HG02571 (cell line): ENCODE results near the gene CLK4.
A peak's percentile ranks its signal among the peaks of the same experiment; 100 is the strongest.

Experiments
- ATAC-seq: cut with Tn5 transposase; IDR thresholded peaks from one replicate; pipeline ENCODE4 v1.9.1; 2021; ENCODE audit warnings: mild to moderate bottlenecking, moderate library complexity; ENCODE audit not compliant: unreplicated experiment

Gene CLK4

DNA sequence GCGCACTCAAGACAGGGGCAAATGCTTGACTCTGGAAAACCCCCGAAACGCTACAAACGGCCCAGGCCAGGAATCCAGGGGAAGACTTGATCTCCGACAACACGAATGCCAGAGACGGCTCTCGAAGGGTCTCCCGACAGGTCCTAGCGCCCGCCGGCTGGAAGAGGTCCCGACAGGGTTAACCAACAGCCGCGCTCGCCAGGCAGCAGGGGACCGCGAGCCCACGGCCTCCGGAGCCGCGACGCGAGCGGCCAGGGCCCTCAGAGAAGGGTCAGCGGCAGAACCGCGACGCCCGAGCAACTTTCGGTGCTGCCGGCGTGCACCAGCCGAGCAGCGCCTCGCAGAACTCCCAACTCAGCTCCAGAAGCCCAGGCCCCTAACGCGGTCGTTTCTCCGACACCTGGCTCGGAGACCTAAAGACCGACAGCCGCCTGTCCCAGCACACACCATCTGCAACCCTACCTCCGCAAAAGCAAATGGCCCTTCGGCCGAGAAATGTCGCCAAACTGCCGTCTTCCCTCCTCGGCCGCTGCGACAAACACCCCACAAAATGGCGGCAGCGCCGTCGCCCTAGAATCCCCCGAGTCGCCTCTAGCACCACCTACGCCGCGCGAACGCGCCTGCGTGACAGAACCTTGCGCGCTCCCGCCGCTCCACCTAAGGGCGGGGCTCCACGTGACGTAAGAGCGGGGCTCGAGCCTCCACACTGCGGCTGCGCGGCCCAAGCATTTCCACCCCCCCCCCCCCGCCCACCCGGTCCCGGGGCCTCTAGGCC, at the start of gene CLK4:
TSS of gene CLK4 (minus strand) at position 567 of the 775 bp plus-strand sequence. CDS start 3,634 bp downstream, outside the sequence.
- peak; percentile 86 for ATAC-seq

DNA sequence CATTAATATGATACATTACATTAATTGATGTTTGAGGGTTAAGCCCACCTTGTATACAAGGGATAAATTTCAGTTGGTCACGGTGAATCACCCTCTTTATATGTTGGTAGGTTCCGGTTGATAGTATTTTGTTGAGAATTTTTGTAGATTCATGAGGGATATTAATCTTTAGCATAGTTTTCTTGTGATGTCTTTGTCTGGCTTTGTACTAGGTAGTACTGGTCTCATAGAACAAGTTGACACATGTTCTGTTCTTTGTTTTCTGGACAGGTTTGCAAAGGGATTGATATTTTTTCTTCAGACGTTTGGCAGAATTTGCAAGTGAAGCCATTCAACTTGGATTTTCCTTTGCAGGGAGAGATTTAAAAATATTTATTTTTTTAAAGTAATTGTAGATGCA, 49.1 kb upstream of the CLK4 start:
- no peak for ATAC-seq

DNA sequence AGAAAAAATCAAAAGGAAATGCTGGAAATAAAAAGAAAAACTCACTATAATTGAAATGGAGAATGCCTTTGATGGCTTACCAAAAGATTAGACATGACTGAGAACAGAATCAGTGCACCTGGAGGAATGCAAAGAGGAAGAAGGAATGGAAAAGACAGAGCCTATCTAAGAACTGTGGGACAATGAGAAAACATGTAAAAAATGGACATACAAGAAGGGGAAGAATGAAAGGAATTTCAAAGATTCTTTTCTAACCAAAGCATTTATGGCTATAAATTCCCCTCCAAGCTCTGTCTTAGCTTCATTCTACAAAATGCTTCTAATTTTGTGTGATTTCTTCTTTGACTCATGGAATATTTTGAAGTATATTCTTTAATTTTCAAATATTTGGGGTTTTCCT, 47.5 kb upstream of the CLK4 start:
- no peak for ATAC-seq

DNA sequence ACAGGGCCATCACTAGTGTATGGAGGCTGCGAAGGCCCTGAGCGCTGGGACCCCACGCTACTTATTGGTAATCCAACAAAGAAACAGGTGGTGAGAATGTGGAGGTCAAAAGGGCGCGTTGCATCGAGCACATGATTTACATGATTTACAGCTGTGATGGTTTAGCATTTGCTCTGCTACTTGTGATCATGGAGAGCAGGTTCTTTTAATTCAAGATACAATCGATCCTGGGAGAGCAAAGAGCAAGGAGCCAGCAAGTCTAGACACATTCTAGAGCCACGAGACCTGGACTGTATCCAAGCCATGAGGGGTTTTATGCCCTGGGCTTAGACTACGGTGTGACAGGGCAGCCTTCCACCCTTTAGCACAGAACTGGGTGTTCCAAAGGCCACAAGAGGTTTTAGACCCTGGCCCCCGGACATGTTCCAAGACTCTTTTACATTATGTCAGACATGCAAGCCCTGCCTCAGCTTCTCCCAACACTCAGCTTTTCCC, 47.0 kb upstream of the CLK4 start:
- no peak for ATAC-seq

DNA sequence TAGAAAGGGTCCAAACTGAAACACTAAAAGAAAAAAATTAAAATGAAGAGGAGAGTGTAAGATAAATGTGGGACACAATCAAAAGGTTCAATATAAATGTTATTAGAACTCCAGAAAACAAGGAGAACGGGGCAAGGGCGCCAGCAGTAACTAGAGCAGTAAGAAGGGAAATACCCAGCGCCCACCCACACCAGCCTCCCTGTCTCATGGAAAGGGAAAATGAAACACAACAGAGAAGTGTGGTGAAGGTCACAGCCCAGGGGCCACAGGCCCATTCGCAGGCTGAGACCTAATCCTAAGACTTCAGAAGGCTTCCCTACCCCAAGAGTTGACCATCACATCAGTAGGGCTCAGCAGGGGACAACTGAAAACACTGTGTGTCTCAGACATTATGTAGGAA, 45.8 kb upstream of the CLK4 start:
- ATAC-seq = no peak

DNA sequence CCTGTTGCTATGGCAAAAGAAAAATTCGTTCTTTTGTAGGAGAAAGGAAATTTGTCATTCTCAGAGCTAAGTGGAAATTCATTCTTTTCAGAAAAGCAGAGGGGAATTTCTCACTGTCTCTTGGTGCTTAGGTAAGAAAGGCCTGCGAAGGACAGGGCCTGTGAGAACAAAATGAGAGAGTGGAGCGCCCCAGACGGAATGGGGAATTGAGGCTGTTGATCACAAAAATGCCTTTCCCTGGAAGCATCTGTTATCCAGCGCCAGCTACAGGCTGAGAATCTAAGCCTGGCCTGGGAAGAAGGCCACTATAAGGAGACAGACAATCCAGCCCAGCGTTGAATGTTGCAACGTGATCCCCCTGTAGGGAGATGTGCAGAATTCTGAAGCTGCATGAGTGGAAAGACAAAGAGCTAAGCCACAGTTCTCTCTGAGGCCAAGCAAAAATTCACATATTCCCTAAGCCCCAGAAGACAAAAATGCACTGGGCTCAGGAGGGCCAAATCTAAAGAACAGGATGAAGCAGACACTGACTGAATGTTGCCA, 44.8 kb upstream of the CLK4 start:
- ATAC-seq = no peak

DNA sequence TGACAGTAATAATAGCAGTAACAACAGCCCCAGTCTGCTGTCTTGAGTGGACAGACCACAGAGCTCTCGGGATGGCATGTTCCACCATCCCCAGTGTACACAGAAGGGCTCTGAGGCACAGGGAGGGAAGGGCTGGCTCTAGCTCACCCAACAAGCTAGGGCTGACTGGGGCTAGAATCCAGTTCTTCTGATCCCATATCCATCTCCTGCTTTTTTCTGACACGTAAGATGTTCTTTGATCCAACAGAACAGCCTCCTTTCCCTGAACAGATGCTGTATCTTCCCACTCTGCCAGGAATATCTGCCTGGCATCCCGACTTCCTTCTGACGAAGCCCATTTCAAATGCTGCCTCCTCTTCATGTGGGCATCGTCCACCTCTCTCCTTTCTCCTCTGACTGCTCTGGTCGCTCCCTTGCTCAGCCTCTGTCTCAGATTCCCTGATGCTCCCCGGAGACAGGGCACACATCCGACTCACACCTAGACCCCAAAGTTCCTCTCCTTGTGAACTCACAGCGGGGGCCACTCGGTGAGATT, 43.6 kb upstream of the CLK4 start:
- no peak for ATAC-seq

DNA sequence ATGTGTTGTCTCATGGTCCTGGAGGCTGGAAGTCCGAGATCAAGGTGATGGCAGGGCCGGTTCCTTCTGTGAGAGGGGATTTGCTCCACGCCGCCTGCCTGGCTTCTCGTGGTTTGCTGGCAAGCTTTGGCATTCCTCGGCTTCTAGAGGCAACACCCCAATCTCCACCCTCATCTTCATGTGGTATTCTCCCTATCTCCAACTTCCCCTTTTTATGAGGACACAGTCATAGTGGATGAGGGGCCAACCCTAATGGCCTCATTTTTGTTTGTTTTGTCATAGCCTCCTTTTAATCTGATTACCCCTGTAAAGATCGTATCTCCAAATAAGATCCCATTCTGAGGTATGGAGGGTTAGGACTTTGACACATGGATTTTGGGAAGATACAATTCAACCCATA, 41.7 kb upstream of the CLK4 start:
- no peak for ATAC-seq

DNA sequence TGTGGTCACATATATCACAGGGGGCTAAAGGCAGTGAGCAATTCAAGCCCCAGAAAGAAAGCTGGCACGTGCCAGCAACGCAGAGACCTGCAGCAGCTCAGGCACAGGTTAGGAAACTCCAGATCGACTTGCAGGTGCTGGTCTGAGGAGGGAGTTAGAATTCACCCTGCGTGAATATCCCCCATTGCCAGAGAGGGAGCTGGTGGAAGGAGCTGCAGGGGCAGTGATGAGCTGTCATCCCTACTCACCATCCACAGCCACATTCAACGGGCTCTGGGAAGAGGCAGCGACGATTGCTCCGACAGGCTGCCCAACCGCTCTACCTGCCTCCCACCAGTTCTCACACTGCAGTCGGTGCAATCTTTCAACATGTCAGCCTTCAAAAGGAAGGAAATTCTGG, 40.8 kb upstream of the CLK4 start:
- ATAC-seq = no peak

DNA sequence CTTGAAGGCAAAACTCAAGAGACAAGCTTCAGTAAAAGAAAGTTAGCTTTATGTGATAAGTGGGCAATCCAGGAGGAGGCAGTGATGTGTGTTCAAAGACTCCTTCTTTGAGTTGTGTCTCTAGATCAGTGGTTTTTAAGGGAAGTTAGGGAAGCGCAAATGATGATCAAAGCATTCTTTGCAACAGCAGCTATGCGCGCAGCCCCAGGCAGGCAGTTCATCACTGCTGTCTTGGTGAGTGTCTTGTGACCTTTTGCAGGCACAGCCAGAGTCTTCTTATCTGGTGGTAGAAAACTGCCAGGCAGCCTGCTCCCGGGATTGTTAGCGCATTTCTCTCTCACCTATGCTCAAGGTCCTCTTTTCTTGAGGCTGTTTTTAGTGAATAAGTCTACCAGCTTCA, 40.3 kb upstream of the CLK4 start:
- no peak for ATAC-seq

DNA sequence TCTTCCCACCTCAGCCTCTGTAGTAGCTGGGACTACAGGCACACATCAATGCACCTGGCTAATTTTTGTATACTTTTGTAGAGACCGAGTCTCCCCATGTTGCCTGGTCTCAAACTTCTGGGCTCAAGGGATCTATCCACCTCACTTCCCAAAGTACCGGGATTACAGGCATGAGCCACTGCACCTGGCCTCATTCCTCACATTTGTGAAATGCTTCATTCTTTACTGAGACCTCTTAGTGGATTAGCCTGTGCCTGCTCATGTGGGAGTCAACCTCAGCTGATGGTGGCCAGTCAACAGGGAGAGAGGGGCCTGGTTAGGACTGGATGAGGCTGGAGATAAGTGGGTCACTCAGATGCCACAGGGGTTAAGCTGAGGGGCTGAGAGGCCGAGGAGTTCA, 37.3 kb upstream of the CLK4 start:
- ATAC-seq = no peak

DNA sequence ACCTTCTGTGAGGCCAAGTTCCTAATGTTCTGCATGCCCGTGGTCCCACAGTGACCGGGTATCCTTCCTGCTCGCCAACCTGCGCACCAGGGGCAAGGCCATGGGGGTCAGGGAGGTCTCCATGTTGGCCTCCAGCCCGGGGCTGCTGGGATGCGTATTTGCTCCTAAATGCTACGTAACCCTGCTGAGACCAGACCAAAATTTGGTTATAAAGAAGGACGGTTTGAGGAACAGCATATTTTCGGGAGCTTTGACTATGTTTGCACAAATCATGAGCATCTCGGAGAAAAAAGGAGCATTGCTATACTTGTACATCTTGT, 35.7 kb upstream of the CLK4 start:
- ATAC-seq = no peak

DNA sequence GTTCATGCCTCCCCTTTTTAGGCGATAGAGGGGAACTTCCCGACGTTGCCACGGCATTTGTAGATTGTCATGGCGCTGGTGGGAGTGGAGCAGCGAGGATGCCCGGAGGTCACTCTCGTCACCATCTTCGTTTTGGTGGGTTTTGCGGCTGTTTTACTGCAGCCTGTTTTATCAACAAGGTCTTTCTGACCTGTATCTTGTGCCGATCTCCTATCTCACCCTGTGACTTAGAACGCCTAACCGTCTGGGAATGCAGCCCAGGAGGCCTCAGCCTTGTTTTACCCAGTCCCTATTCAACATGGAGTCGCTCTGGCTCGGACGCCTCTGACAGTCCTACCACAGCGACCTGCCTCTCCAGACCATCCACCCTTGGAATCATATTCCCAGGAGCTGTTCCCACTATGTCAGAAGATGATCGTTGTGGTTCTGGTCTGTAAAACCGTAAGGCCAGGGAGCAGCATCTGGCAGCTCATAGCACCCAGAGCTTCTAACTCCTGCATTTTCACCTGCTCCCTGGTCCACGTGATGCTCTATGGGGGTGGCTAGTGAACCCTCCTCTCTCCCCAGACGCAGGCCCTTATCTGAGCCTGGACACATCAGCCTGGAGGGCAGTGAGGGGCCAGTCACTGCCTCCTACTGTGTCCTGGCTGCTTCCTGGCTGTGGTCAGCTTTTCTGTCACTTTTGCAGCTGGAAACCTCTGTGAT, 35.1 kb upstream of the CLK4 start:
- no peak for ATAC-seq

DNA sequence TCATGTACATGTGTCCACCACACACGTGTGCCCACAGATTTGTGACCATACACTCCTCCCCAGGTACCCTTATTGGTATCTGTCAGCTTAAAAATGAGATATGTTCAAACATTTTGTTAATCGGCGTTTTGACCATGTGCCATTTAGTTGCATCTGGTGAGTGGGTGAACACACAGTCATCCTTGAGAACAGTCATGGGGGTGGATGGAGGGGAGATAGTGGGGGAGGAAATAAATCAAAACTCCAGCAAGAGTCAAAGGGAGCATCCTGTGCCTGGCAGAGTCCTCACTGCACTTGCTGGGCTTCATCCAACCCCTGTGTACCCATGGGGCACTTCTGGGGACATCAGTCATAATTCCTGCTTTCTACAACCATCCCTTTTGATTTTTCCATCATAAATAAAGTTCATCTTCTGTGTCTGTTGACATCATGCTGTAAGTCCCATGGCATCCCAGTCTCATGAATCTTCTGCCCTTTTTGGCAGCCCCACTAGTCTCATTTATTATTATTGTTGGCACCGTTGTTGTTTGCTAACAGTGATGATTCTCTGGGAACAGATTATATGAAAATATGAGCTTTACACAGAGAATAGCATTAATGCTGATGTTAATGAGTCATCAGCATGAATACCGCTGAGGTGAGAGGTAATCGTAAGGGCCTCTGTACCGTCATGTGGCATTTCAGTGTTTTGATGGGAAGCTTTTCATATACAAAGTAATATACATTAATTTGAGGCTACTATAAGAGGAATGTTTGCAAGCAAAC, 24.4 kb upstream of the CLK4 start:
- no peak for ATAC-seq

DNA sequence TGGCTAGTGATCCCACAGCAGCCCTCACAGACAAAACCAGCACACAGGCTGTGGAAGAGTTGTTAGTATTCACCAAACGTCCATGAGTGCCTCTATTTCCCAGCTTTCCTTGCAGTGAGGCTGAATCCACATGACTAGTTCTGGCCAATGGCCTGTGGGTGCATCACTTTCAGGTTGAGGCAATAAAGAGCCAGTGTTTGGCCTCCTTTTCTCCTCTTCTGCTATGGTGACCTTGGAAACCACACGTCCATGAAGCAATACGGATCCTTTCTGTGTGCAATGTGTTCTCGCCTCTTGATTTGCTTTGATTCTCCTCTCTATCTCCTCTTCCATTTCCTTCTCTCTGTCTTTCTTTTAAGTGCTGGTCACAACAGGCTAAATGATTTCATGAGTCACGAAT, 23.4 kb upstream of the CLK4 start:
- ATAC-seq = no peak

DNA sequence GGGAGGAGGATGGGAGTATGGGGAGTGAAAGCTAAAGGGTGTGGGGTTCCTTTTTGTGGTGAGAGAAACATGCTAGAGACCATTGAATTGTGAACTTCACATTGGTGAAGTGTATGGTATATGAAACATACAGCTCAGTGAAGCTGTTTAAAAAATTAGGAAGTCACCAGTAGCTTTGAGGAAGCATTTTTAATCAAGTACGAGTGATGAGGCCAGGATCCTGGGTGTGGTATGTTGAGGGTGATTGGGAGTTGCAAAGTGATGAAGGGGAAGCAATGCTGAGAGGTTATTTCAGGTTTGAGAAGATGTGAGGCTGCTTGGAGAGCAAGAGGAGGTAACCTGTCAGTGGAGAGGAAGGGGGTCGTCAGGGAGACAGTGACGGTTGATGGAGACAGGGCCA, 22.7 kb upstream of the CLK4 start:
- ATAC-seq = no peak

DNA sequence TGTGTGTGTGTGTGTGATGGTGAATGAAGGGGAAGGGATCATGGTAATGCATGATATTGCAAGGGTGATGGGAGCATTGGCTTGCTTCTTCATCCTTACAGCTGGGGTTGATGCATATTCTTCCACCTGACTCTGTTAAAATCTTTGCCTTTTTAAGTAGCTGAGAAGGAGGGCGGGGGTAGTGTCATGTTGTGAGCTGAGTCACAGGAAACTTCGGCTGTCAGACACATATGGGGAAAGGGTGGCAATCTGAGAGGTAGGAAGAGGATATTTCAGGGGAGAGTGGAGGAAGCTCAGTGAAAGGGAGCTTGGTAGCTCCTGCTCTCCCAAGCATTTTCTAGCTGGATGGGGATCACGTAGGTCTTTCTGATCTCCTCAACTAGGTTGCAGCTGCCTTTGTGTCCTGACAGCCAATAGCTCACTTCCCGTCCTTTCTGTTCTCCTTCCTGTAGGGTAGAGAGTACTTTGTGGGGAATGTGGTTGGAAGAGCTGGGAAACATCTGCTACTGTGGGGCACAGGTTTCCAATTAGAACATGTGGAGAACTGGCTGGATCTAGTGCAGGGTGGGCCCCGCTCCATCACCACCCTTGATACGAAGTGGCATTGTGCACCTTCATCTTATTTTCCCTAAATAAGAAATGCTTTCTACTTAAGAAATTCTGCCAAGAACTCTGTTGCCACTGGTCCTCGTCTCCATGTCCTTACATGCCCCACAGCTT, 18.1 kb upstream of the CLK4 start:
- ATAC-seq = no peak

DNA sequence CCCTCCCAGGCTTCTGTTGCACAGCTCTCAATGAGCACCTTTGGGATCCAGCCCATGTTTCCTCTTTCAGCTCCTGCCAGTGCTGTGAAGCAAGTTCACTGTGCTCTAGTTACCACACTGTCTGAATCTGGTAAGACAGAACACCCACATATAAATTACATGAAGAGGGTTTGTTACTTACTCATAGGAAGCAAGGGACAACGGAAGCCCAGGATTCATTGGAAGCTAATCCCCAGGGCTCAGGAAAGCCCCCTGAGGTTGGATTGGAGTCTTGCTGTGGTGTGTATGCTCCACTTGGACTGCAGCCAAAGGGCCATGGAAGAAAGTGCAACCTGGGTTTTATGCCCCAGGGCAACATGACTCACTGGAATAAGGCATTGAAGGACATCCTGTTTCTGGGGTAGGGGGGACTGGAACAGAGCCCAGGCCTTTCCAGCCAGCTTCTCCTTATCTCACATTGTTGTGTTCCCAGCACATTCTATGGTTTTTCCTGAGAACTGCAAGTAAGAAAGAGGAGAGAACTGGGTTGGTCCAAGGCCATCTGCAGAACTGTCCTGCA, 15.6 kb upstream of the CLK4 start:
- no peak for ATAC-seq

DNA sequence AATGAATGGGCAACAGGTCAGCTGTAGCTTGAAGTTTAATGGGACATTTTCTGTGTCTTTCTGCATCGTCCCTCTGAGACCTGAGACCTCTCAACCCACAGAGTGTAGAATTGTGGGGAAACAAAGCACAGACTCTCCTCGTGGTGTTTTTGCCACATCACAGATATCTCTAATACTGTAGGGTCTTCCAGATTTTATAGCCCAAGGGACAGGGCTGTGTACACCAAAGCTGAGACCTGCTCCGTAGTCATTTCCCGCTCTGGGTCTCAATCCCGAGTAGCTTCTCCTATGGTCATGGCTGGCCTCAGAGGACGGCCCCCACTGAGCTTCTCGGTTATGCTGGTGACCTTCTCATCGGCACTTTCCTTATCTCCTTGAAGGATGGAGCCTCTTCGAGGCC, 14.9 kb upstream of the CLK4 start:
- ATAC-seq = no peak

DNA sequence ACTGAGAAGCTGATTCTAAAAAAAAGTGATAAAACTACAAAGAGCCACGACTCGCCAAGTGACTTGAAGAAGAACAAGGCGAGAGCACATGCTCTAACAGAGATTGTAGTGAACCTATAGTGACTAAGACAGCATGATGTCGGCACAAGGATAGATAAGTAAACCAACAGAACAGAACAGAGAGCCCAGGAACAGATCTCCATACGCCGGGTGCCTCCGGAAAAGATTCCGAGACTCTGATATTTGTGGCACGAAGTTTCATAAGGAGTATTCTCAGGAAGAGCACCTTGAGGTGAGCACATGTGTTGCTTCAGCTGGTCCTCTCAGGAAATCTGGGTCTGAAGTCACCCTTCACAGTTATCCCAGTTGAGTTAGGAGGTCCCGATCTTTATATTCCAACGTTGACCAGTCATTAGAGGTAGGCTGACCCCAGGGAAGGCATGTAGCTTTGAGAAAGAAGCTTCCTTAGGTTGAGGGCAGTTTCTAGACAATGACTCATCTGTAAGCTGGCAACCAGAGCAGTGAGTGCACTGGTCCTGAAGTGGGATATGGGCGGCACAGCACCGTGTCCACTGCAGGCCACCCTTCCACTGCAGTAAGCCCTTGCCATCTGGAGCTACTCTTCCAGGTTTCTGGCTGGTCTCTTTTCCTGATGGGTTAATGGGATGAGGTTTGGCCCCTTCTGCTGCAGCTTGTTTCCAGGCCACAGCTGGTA, 13.6 kb upstream of the CLK4 start:
- no peak for ATAC-seq
